Measurements from ENCODE around the gene CWH43.

DNA sequence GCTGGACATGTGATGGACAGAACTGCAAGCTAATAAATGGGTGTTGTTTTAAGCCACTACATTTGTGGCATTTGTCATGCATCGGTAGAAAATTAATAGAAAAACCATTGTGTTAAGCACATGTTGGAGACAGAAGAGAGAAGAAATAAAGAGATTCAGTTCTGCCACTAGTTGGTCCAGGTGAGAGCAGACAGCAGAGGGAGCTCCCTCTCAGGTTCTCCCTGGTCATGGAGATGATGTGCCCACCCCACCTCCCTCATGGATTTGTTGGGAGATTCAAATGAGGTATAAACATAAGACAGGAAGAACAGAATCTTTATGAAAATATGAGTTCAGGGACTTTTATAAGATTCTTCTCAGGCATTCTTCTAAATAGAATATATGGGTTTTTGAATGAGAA, 42.7 kb upstream of the CWH43 start:
- TF ChIP-seq, protein P1, sequence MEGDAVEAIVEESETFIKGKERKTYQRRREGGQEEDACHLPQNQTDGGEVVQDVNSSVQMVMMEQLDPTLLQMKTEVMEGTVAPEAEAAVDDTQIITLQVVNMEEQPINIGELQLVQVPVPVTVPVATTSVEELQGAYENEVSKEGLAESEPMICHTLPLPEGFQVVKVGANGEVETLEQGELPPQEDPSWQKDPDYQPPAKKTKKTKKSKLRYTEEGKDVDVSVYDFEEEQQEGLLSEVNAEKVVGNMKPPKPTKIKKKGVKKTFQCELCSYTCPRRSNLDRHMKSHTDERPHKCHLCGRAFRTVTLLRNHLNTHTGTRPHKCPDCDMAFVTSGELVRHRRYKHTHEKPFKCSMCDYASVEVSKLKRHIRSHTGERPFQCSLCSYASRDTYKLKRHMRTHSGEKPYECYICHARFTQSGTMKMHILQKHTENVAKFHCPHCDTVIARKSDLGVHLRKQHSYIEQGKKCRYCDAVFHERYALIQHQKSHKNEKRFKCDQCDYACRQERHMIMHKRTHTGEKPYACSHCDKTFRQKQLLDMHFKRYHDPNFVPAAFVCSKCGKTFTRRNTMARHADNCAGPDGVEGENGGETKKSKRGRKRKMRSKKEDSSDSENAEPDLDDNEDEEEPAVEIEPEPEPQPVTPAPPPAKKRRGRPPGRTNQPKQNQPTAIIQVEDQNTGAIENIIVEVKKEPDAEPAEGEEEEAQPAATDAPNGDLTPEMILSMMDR (conservative IDR thresholded peaks at IDR 0.05) = peak; percentile 31
- TF ChIP-seq ZFX (IDR thresholded peaks at IDR 0.05) = no peak

Data from C4-2B (cell line).